ENCODE data around the gene CD44.
A peak's percentile ranks its signal among the peaks of the same experiment; 100 is the strongest.

CD44 gene

DNA sequence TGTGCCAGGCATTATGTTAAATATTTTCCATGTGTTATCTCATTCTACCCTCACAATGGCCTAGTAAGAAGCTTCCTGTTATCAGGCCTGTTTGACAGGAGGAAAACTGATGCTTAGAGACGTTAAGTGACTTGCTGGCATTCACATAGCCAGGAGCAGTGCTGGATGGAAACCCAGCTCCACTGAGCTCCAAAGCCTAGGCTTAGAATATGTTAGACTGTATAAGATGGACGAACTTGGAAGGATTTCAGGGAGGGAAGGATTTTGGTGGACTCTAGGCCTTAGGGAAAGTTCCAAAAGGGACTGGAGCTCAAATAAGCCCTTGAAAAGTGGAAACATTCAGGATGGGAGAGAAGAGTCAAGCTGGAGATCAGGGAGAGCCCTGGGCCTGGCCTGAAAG lies 2.1 kb downstream of the CD44 start:
- DNase-seq: peak in 1 of 2 donors; percentile 16

GRCh38 chr11:35141571-35141971 lies 2.6 kb downstream of the CD44 start:
- peak; percentile 40 for DNase-seq

GRCh38 chr11:35142481-35143075 lies 3.6 kb downstream of the CD44 start:
- DNase-seq: peak; percentile 42 to 62

- peak in 1 of 2 donors; percentile 19 for DNase-seq
These were observed 4.5 kb downstream of the CD44 start for GRCh38 chr11:35143297-35144135.

DNA sequence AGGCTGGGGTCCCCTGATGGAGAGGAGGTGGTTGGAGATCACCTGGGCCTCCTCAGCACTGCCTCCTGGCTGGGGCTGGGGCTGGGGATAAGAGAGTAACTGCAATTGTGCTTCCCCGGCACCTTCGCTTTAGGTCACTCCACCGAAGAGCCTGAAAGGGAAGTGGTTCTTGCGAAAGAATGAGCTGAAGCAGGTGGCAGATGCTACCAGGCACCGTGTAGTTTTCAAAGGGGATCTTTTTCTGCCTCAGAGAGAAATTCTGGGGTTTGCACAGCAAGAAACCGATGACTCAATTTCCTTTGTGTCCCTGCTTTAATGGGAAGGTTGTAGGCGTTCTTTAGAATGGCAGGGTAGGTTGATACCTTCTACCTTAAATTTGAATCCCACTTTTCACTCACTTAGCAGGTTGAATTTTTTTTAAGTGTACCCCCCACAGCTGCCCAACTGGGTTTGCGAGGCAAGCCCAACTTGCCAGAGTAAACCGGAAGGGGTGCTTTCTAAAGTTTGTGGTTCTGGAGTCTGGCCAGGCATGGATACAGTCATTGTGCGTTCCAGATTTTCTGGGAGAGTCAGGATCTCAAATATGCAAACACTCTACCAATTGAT lies 5.3 kb downstream of the CD44 start:
- DNase-seq: peak; percentile 60 to 63

DNA sequence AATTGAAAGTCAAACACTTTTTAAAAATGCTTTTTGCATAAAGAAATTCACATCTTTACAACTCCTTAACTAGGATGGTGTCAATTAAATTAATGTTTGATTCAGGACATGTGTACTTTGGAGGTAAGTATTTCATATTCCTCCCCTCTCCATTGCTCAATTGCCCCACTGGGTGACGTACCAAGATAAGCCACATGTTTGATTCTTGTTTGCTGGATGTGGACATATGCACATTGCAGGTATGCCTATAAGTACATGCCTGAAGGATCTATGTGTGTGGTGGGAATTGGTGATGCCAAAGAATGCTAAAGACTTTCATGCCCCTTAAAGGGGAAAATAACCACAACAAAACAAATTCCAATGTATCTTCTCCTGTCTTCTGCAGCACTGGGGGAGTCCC lies 5.8 kb downstream of the CD44 start:
- no peak for DNase-seq

- peak; percentile 39 to 51 for DNase-seq
These were observed 6.3 kb downstream of the CD44 start for GRCh38 chr11:35145271-35145670.

GRCh38 chr11:35146074-35146521 lies 7.1 kb downstream of the CD44 start:
- DNase-seq: peak; percentile 79 to 84

DNA sequence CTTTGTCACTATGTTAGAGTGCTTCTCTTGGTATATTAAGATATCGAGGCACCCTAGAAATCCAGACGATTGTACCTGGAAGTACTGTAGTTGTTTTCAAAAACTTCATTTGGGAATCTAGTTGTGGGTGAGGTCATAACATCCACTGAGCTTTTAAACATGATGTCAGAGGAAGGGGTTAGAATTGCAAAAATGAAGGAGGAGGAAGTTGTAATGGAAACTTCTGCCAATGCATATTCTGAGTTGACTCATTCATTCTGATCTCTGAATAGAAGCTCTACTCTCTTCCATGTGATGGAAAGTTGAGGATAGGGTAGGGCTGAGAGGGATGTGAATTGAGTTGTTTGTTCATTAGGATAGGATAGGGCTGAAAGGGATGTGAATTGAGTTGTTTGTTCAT lies 7.7 kb downstream of the CD44 start:
- no peak for DNase-seq

DNA sequence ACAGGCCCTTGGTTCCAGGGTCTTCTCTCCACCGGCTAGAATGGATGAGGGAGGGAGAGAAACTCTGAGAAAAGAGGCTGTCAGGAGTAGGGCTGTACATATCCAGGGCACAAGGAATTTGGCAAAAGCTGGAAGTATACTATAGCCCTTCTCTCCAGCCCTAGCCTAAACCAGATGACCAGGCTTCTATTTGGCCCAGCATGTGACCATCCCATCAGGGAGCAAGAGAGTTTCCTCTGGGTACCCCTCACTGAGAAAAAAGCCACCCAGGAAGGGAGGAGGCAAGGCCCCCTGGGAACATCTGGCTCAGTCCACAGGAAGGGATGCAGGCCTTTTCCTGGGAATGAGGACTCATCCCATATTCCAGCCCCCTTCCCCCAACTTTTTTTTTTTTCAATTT lies 8.3 kb downstream of the CD44 start:
- no peak for DNase-seq

- peak in 1 of 2 donors; percentile 41 for DNase-seq
These were observed 9.3 kb downstream of the CD44 start for GRCh38 chr11:35148163-35148837.

GRCh38 chr11:35150454-35150853 lies 11.5 kb downstream of the CD44 start:
- DNase-seq: no peak

DNA sequence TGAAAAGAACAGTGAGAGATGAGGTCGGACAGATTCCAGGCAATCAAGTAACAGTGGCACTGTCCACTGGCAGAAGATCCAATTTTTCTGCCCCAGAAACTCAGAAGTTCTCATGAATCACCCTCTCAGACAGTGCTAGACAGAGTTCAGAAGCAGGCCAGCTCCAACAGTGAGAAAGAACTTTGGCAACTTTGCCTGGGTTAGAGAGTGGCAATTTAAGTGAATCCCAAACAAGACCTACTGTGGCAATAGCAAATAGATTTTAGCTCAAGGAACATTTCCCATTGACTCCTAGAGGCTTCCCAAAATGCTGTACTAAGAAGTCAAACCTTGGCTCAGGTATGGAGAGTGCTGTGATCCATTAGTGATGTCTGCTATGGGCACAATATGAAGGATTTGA lies 12.3 kb downstream of the CD44 start:
- no peak for DNase-seq

DNA sequence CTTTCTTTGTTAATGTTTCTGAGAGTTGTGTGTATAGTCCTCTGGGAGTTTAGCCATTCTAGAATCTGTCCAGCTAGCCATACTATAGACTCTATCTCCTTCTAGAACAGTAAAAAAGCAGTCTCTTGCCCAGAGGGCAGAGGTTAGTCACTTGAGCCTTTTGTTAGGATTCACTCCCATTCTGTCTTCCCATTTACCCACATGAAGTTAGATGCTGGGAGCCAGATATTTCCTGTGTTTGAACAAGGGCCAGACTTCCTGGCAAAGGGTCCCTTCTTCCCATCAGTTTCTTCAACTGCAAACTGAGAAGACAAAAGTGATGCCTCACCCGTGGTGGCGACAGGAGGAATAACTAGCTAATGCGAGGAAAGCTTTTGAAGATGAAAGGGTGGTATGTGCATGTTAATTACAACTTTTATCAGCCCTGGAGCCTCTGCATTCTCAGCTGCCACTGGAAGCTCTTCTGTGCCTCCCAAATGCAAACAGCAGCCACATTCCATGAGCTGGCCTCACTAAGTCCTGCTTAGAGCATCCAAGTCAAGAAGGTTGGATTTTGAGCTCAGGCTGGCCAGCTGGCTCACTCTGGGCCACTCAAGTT lies 12.8 kb downstream of the CD44 start:
- no peak for DNase-seq

DNA sequence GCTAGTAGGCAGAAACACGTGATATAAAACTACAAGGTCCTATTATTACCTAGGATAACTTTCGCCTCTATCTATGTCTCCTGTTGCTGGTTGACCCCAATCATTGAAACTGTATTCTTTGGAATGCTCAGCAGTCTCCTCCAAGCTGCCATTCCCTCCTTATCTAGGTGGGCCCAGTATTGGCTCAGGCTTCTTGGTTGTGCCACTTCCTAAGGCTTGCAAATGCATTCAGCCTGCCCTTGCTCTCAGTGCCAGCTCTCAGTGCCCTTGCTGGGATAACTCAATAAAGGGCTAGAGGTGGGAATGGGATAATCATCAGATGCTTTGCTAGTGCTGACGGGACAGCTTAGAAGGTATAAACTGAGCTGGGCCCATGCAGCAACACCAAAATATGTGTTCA lies 13.6 kb downstream of the CD44 start:
- DNase-seq: no peak

- DNase-seq: no peak
These were observed 14.3 kb downstream of the CD44 start for GRCh38 chr11:35153280-35153679.

DNA sequence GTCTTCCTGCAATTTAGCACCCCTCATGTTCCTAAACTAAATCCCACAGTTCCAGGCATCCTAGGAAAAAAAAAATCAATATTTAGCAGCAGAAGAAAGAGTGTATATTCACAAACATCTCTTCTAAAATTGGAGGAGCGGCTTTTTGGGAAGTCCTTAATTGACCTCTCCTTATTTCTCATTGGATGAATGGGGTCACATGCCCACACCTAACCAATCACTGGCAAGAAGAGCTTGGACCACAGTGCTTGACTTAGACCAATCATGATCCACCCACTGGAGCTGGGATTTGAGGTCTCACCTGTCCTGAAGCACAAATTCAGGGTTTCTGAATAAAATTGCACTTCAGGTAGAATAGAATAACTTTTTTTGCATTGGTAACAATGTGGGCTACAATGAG lies 16.0 kb downstream of the CD44 start:
- DNase-seq: no peak

GRCh38 chr11:35155677-35156076 lies 16.7 kb downstream of the CD44 start:
- no peak for DNase-seq

GRCh38 chr11:35157814-35158700 lies 19.1 kb downstream of the CD44 start:
- DNase-seq: no peak

GRCh38 chr11:35158701-35159510 lies 19.9 kb downstream of the CD44 start:
- DNase-seq: no peak

GRCh38 chr11:35160246-35160824 lies 21.4 kb downstream of the CD44 start:
- DNase-seq: no peak

Measured in stimulated activated CD4-positive, alpha-beta T cell treated with anti-CD3 and anti-CD28 coated beads, Interleukin-2, amount 100 ng/mL, for 24 hours (primary cell).